GM12892 (cell line): ENCODE data around the gene PKP2.
"Not testable (repeated sequence)": the region's sequence is repeated elsewhere in the genome, so short reads cannot be mapped to it uniquely, and the experiment has no call there.

Experiments
- DNase-seq: peaks from one replicate; pipeline ENCODE4 v3.0.0; 2011; ENCODE audit not compliant: insufficient read length
- FAIRE-seq: peaks from 2 replicates; lab custom pipeline; 2011; peaks lifted over from hg19 to GRCh38; lab: Jason Lieb, UNC
- POLR2A ChIP-seq: IDR thresholded peaks from 2 replicates; pipeline ENCODE4 v1.6.1; 2011; ENCODE audit warnings: low read depth, low read length, control low read depth
- POLR2AphosphoS5 ChIP-seq: IDR thresholded peaks from 2 replicates; pipeline ENCODE4 v1.6.1; 2011; ENCODE audit warnings: low read depth, low read length, control low read depth
- TAF1 ChIP-seq: IDR thresholded peaks from 2 replicates; pipeline ENCODE4 v1.6.1; 2011; ENCODE audit warnings: low read depth, mild to moderate bottlenecking, control low read depth, low read length, borderline replicate concordance

The PKP2 gene

GRCh38 chr12:32907166-32907565, 10.6 kb upstream of the PKP2 start:
- FAIRE-seq (no peak), DNase-seq (no peak)
- TF ChIP-seq POLR2AphosphoS5 = no peak
- TF ChIP-seq TAF1 = no peak
- no peak for TF ChIP-seq POLR2A

DNA sequence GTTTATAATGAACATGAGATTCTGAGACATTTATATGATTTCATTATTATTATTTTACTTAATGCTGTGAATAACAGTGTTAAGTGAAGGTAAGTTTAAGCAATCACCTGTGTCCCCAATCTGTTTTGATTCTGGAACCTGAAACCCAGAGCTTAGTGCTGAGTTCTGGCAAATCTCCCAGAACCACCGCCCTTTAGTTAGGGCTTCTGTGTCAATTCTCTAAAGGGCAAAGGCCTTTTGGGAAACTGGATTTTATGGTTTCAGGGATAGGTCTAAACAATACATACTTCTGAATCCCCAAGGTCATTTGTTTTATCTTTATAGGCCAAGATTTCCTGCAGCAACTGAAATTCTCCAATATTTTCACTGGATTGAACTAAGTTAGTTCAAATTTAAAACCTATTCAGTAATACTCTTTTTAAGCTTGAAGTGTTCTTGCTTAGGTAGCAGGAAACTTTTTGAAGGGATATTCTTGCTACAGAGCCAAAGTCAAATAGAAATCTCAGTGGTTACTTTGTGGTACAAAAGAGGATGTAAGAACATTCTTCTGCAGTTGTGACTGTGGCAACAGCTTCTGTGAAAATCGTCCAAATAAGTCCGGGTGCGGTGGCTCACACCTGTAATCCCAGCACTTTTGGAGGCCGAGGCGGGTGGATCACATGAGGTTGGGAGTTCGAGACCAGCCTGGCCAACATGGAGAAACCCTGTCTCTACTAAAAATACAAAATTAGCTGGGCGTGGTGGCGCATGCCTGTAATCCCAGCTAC, 10.0 kb upstream of the PKP2 start:
- no peak for DNase-seq
- TF ChIP-seq TAF1 = no peak
- FAIRE-seq = peak; percentile 82

- DNase-seq (no peak), FAIRE-seq (no peak)
- TF ChIP-seq POLR2A = no peak
- TF ChIP-seq POLR2AphosphoS5 = no peak
- no peak for TF ChIP-seq TAF1
These were observed 7.2 kb upstream of the PKP2 start for GRCh38 chr12:32903763-32904162.

- TF ChIP-seq POLR2AphosphoS5 = no peak
- TF ChIP-seq TAF1 = no peak
- TF ChIP-seq POLR2A = no peak
- DNase-seq (no peak), FAIRE-seq (no peak)
These were observed 6.7 kb upstream of the PKP2 start for GRCh38 chr12:32903318-32903717.

- FAIRE-seq = peak; percentile 9
These were observed 5.9 kb upstream of the PKP2 start for GRCh38 chr12:32902287-32902997.

DNA sequence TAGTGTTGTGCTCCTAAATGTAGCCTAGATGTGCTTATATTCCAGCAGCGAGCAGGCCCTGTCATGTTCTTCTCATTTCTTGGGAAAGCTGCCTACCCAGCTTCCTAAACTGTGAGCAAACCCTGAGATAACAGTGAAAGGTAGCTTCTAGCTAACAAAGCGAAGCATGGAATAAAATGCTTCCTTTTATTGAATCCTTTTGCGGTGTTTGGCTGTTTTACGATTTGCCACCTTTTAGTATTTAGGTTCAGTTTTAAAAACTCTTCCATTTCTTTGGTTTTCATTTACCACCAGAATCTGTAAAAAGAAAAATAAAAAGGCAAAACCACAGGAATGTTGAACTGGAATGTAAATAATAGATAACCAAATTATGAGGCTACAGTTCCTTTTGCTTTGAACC, 5.0 kb upstream of the PKP2 start:
- no peak for DNase-seq
- TF ChIP-seq POLR2AphosphoS5 = no peak
- FAIRE-seq = no peak

More at GRCh38 chr12:32902287-32902997, 5.9 kb upstream of the PKP2 start:
- DNase-seq = no peak
- no peak for TF ChIP-seq TAF1
- no peak for TF ChIP-seq POLR2AphosphoS5
- no peak for TF ChIP-seq POLR2A

GRCh38 chr12:32897687-32898573, 1.4 kb upstream of the PKP2 start:
- FAIRE-seq = no peak

GRCh38 chr12:32897281-32897610, 669 bp upstream of the PKP2 start:
- FAIRE-seq = no peak
- no peak for DNase-seq
- TF ChIP-seq POLR2AphosphoS5 = no peak
- TF ChIP-seq TAF1 = no peak
- no peak for TF ChIP-seq POLR2A

More at GRCh38 chr12:32897687-32898573, 1.4 kb upstream of the PKP2 start:
- DNase-seq = no peak
- TF ChIP-seq POLR2A = no peak
- no peak for TF ChIP-seq POLR2AphosphoS5
- no peak for TF ChIP-seq TAF1

DNA sequence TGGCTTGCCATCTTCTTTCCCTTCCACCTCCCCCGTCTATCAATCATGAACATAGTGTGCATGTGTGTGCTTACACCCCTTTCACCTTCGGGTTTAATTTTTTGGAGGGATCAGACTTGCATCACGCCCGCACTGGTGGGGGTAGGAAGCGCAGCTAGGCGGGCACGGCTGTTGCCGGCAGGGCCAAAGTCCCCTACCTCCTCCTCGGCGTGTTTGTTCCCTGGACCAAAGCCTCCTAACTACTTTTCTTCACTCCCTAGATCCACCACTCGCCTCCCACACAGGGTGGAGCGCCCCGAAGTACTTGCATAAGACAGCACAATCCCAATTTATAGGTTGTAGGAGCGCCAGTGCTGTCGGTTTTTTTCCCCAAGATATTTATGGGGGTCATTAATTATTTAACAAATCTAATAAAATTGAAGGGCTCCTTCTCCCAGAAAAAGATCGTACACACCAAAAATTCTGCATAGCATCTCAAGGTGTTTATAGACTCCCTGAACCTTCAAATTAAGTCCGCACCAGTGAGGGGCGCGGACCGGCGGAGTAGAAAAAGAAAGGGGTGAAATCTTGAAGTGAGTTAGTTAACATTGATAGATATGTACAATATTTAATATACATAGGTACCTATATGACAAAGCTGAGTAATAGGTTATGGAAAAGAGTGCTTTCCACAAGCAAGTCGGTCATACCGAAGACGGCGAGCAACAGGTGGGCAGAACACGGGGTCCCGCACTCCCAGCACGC, 717 bp downstream of the PKP2 start:
- no peak for FAIRE-seq
- no peak for DNase-seq
- TF ChIP-seq POLR2AphosphoS5 = no peak
- no peak for TF ChIP-seq POLR2A
- no peak for TF ChIP-seq TAF1

- DNase-seq = no peak
- TF ChIP-seq POLR2A (no peak), TAF1 (no peak), POLR2AphosphoS5 (no peak)
- FAIRE-seq = no peak
These were observed 2.0 kb downstream of the PKP2 start for GRCh38 chr12:32894566-32894965.

GRCh38 chr12:32893458-32893857, 3.1 kb downstream of the PKP2 start:
- DNase-seq (no peak), FAIRE-seq (no peak)
- TF ChIP-seq POLR2A (no peak), POLR2AphosphoS5 (no peak), TAF1 (no peak)

DNA sequence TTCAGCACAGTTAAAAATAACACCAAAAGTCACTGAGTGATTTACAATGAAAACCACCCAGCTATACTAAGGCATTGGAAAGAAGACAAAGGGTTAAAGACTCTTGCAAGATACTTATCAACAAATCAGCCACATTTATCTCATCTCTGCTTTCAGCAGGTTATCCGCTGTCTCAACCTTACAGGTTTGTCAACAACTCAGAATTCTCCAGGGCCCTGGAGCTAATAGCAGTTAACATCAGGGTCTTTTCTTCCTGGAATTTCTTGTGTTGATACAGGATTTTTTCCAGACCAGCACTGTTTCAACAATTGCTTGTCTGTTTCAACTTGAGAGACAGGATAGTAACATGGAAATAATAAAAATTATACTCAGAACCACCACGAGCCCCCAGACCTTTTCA, 3.5 kb downstream of the PKP2 start:
- TF ChIP-seq TAF1 (no peak), POLR2AphosphoS5 (no peak), POLR2A (no peak)
- DNase-seq (no peak), FAIRE-seq (no peak)

- not testable (repeated sequence) for DNase-seq, FAIRE-seq
These were observed 4.2 kb downstream of the PKP2 start for GRCh38 chr12:32892369-32892768.
